H9 (cell line): ENCODE data around the gene HPGDS. TPM values are rescaled to one million over a fixed set of nuclear protein-coding genes. Genes with fewer than 3 reads are reported as not detected.

Source experiments
- DNase-seq: peaks from one replicate; pipeline ENCODE4 v3.0.0-alpha.2; 2017
- H2AFZ ChIP-seq: one replicate; pipeline ENCODE4 v1.6.1; 2013; ENCODE audit warnings: mild to moderate bottlenecking, low read length, control low read depth, moderate library complexity
- H2AK5ac ChIP-seq: 2 replicates; pipeline ENCODE4 v1.6.1; 2013; ENCODE audit warnings: low read length, control low read depth, mixed read lengths; ENCODE audit not compliant: insufficient read length
- H2BK120ac ChIP-seq: one replicate; pipeline ENCODE4 v1.6.1; 2013; ENCODE audit warnings: low read depth, mild to moderate bottlenecking, low read length, control low read depth, inconsistent platforms; ENCODE audit not compliant: poor library complexity, severe bottlenecking
- H2BK12ac ChIP-seq: 2 replicates; pipeline ENCODE4 v1.6.1; 2013; ENCODE audit warnings: low read length, control low read depth, mixed read lengths, low read depth; ENCODE audit not compliant: insufficient read length
- H2BK15ac ChIP-seq: 2 replicates; pipeline ENCODE4 v1.6.1; 2013; ENCODE audit warnings: low read depth, low read length, control low read depth
- H2BK20ac ChIP-seq: one replicate; pipeline ENCODE4 v1.6.1; 2013; ENCODE audit warnings: low read depth, mild to moderate bottlenecking, low read length, control low read depth, inconsistent platforms; ENCODE audit not compliant: poor library complexity, severe bottlenecking
- H2BK5ac ChIP-seq: 2 replicates; pipeline ENCODE4 v1.6.1; 2013; ENCODE audit warnings: low read length, control low read depth, mixed read lengths; ENCODE audit not compliant: insufficient read length
- H3K14ac ChIP-seq: 2 replicates; pipeline ENCODE4 v1.6.1; 2013; ENCODE audit warnings: low read length, control low read depth; ENCODE audit not compliant: insufficient read depth
- H3K18ac ChIP-seq: 2 replicates; pipeline ENCODE4 v1.6.1; 2013; ENCODE audit warnings: low read depth, mild to moderate bottlenecking, mixed read lengths, low read length, control low read depth; ENCODE audit not compliant: insufficient read length
- H3K23ac ChIP-seq: 2 replicates; pipeline ENCODE4 v1.6.1; 2013; ENCODE audit warnings: low read length, control low read depth, mixed read lengths, low read depth; ENCODE audit not compliant: insufficient read length
- H3K23me2 ChIP-seq: 2 replicates; pipeline ENCODE4 v1.6.1; 2013; ENCODE audit warnings: low read depth, mild to moderate bottlenecking, mixed read lengths, low read length, control low read depth; ENCODE audit not compliant: insufficient read length, poor library complexity, severe bottlenecking
- H3K27ac ChIP-seq: 2 replicates; pipeline ENCODE4 v1.5.1; 2013; ENCODE audit warnings: low read length, control low read depth, mixed read lengths, low read depth; ENCODE audit not compliant: insufficient read length
- H3K27me3 ChIP-seq: 2 replicates; pipeline ENCODE4 v1.6.1; 2013; ENCODE audit warnings: low read length, control low read depth, inconsistent platforms; ENCODE audit not compliant: insufficient read depth
- H3K4ac ChIP-seq: 2 replicates; pipeline ENCODE4 v1.6.1; 2013; ENCODE audit warnings: low read depth, mild to moderate bottlenecking, control low read depth, inconsistent platforms, low read length, moderate library complexity
- H3K4me1 ChIP-seq: 2 replicates; pipeline ENCODE4 v1.6.1; 2013; ENCODE audit warnings: low read length, control low read depth, inconsistent platforms; ENCODE audit not compliant: insufficient read depth
- H3K4me2 ChIP-seq: 2 replicates; pipeline ENCODE4 v1.6.1; 2013; ENCODE audit warnings: low read length, control low read depth, mixed read lengths; ENCODE audit not compliant: insufficient read length, insufficient read depth
- H3K56ac ChIP-seq: 2 replicates; pipeline ENCODE4 v1.6.1; 2013; ENCODE audit warnings: low read depth, mild to moderate bottlenecking, mixed read lengths, low read length, control low read depth; ENCODE audit not compliant: insufficient read length
- H3K79me1 ChIP-seq: 2 replicates; pipeline ENCODE4 v1.6.1; 2013; ENCODE audit warnings: low read depth, mild to moderate bottlenecking, moderate library complexity, low read length, control low read depth, inconsistent platforms; ENCODE audit not compliant: insufficient read depth, poor library complexity, severe bottlenecking
- H3K79me2 ChIP-seq: 2 replicates; pipeline ENCODE4 v1.6.1; 2013; ENCODE audit warnings: low read length, control low read depth, inconsistent platforms; ENCODE audit not compliant: insufficient read depth
- H3K9ac ChIP-seq: 2 replicates; pipeline ENCODE4 v1.6.1; 2013; ENCODE audit warnings: low read length, control low read depth, mixed read lengths; ENCODE audit not compliant: insufficient read length; ENCODE audit errors: extremely low read depth
- H3K9me3 ChIP-seq: one replicate; pipeline ENCODE4 v1.6.1; 2013; ENCODE audit warnings: low read depth, low read length, inconsistent platforms; ENCODE audit not compliant: control insufficient read depth
- H3T11ph ChIP-seq: one replicate; pipeline ENCODE4 v1.6.1; 2013; ENCODE audit warnings: mild to moderate bottlenecking, low read length, control low read depth, inconsistent platforms
- H4K20me1 ChIP-seq: one replicate; pipeline ENCODE4 v1.6.1; 2013; ENCODE audit not compliant: control insufficient read depth, insufficient read length, insufficient read depth
- H4K5ac ChIP-seq: 2 replicates; pipeline ENCODE4 v1.6.1; 2013; ENCODE audit warnings: low read depth, mild to moderate bottlenecking, mixed read lengths, low read length, control low read depth; ENCODE audit not compliant: insufficient read length
- H4K8ac ChIP-seq: replicated peaks from 2 replicates; pipeline ENCODE4 v1.6.1; 2013; ENCODE audit warnings: low read length, control low read depth, mixed read lengths, low read depth; ENCODE audit not compliant: insufficient read length
- H4K91ac ChIP-seq: 2 replicates; pipeline ENCODE4 v1.6.1; 2013; ENCODE audit warnings: low read depth, mild to moderate bottlenecking, moderate library complexity, mixed read lengths, low read length, control low read depth; ENCODE audit not compliant: insufficient read length
- H3K27ac Mint-ChIP-seq, 3 experiments: 2 replicates in 2 of 3; 3 replicates in 1 of 3; pipeline ENCODE4 v1.8.0; 2020 to 2021; ENCODE audit warnings: mixed read lengths in 3 of 3, mild to moderate bottlenecking in 1 of 3, moderate library complexity in 1 of 3
- H3K27me3 Mint-ChIP-seq: 2 replicates; pipeline ENCODE4 v1.8.0; 2021; ENCODE audit warnings: low read depth, mild to moderate bottlenecking, moderate library complexity, mixed read lengths
- H3K36me3 Mint-ChIP-seq, 3 experiments: 2 replicates in 2 of 3; 3 replicates in 1 of 3; pipeline ENCODE4 v1.8.0; 2020 to 2021; ENCODE audit warnings: low read depth in 3 of 3, mixed read lengths in 3 of 3; ENCODE audit not compliant: insufficient read depth in 1 of 3
- H3K4me1 Mint-ChIP-seq, 2 experiments: 2 replicates each; pipeline ENCODE4 v1.8.0; 2020; ENCODE audit warnings: mixed read lengths in 2 of 2
- H3K4me3 Mint-ChIP-seq, 2 experiments: 2 replicates in 1 of 2; 3 replicates in 1 of 2; pipeline ENCODE4 v1.8.0; 2020 to 2021; ENCODE audit warnings: mild to moderate bottlenecking in 2 of 2, mixed read lengths in 2 of 2, moderate library complexity in 1 of 2
- H3K9me3 Mint-ChIP-seq, 2 experiments: 2 replicates in 1 of 2; 3 replicates in 1 of 2; pipeline ENCODE4 v1.8.0; 2020; ENCODE audit warnings: mild to moderate bottlenecking in 2 of 2, mixed read lengths in 2 of 2, moderate library complexity in 1 of 2
- WGBS: extraction: QIAGEN DNeasy Blood & Tissue Kit; methylation state at CpG from one replicate; pipeline ENCODE4 v1.1.7; 2013; ENCODE audit warnings: missing lambda C conversion rate, low lambda C conversion rate, mixed read lengths; ENCODE audit not compliant: insufficient read length; ENCODE audit errors: extremely low coverage; 5-methylcytosine and 5-hydroxymethylcytosine counted together
- total RNA-seq: library from RNA; stranded (reverse); gene quantifications from 2 replicates; pipeline ENCODE4 v1.2.1, GENCODE V29; 2021
- TF ChIP-seq, protein P1 (sequence below): fragments of 200-600 bp; sonication (generic); conservative IDR thresholded peaks from 3 replicates; pipeline ENCODE4 v1.8.0; 2021; ENCODE audit warnings: antibody characterized with exemption, mild to moderate bottlenecking

Gene HPGDS
- total RNA-seq, 1 experiment from 2014 or later, result not detected

DNA sequence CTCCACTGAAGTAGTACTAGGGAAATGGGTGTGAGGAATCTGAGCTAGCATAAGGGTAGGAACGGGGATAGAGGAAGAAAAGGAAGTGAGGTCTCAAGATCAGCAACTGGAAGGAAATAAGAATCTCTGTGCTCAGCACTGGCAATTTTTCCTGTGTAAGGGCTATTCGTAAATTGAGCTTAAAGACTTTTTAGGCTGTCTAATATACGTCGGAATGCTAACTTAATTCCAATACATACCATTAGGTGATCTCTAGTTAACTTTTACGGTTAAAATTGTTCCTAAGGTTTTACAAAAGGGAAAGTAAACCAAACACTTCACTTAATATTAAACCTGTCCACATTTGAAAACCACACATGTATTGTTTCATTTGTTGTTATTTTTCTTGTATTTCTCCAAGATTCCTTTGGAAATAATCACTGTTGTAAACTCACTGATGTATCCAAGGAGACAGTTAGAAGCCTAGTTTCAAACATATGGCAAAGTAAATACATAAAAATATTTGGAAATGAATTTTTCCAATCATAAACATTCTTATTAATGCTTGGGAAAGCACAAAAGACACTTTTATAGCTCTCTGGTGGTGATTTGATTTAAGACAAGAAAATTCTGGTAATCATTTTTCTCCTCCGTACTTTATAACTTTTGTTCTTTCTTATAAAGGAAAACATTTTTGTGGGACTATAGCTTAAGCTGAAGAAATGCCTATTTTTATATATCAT, 28.1 kb upstream of the HPGDS start:
- no peaks in the 10 kb centered on the region for H3K9me3 ChIP-seq
- H3K27me3 ChIP-seq, result no peaks in the 10 kb centered on the region
- DNase-seq, result no peak
- no CpG with 5 or more reads among the region's 6 CpGs for WGBS
- H2BK120ac ChIP-seq, result no peak overlapping the region
- no peak overlapping the region for H3K9ac ChIP-seq
- H3K23ac ChIP-seq, result no peak overlapping the region
- H3K27ac Mint-ChIP-seq, result no peak overlapping the region
- H3K27me3 Mint-ChIP-seq, result no peaks in the 10 kb centered on the region
- H2BK15ac ChIP-seq, result no peak overlapping the region
- H3K4me2 ChIP-seq, result no peak overlapping the region
- H3K18ac ChIP-seq, result no peak overlapping the region
- H4K91ac ChIP-seq, result no peak overlapping the region
- H3K4me3 Mint-ChIP-seq, result no peak overlapping the region
- no peak overlapping the region for H3K56ac ChIP-seq
- no peak overlapping the region for H4K8ac ChIP-seq
- H3K4me1 Mint-ChIP-seq, result peaks cover 0 to 2% of the 10 kb centered on the region in 2 experiments; a peak in 1 of 4 replicates
- no peaks in the 10 kb centered on the region for H3K79me2 ChIP-seq
- no peaks in the 10 kb centered on the region for H3K4me1 ChIP-seq
- H4K20me1 ChIP-seq, result no peaks in the 10 kb centered on the region
- peaks cover 0 to 5% (median 0%) of the 10 kb centered on the region in 3 experiments; a peak in 1 of 7 replicates for H3K36me3 Mint-ChIP-seq
- TF ChIP-seq, protein P1, sequence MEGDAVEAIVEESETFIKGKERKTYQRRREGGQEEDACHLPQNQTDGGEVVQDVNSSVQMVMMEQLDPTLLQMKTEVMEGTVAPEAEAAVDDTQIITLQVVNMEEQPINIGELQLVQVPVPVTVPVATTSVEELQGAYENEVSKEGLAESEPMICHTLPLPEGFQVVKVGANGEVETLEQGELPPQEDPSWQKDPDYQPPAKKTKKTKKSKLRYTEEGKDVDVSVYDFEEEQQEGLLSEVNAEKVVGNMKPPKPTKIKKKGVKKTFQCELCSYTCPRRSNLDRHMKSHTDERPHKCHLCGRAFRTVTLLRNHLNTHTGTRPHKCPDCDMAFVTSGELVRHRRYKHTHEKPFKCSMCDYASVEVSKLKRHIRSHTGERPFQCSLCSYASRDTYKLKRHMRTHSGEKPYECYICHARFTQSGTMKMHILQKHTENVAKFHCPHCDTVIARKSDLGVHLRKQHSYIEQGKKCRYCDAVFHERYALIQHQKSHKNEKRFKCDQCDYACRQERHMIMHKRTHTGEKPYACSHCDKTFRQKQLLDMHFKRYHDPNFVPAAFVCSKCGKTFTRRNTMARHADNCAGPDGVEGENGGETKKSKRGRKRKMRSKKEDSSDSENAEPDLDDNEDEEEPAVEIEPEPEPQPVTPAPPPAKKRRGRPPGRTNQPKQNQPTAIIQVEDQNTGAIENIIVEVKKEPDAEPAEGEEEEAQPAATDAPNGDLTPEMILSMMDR, result no peak
- H3K14ac ChIP-seq, result no peak overlapping the region
- peaks cover 3 to 4% of the 10 kb centered on the region in 2 experiments; a peak in 3 of 5 replicates for H3K9me3 Mint-ChIP-seq
- H2BK5ac ChIP-seq, result no peak overlapping the region
- H2BK20ac ChIP-seq, result no peak overlapping the region
- H3K23me2 ChIP-seq, result no peaks in the 10 kb centered on the region
- no peak overlapping the region for H2AK5ac ChIP-seq
- no peak overlapping the region for H2BK12ac ChIP-seq
- no peak overlapping the region for H4K5ac ChIP-seq
- H3K79me1 ChIP-seq, result no peaks in the 10 kb centered on the region
- H3K4ac ChIP-seq, result no peak overlapping the region
- H3T11ph ChIP-seq, result no peak overlapping the region
- no peak overlapping the region for H3K27ac ChIP-seq
- no peak overlapping the region for H2AFZ ChIP-seq
